Esophagus muscularis mucosa (tissue), 3 donors: Measurements from ENCODE around the gene GLI3.

Source experiments
- EP300 ChIP-seq: sonication (generic); formaldehyde crosslinking; IDR thresholded peaks from one replicate; pipeline ENCODE4 v1.6.1; 2017; ENCODE audit warnings: antibody characterized with exemption
- TF ChIP-seq, protein P1 (sequence below), 3 experiments: fragments of 200-600 bp in 2 of 3; fragments of 450-650 bp in 1 of 3; sonication (generic) in 2 of 3; IDR thresholded peaks; one replicate each; pipeline ENCODE4 v1.5.1; 2017 to 2019; ENCODE audit warnings: antibody characterized with exemption in 3 of 3, mild to moderate bottlenecking in 2 of 3, moderate library complexity in 1 of 3

DNA sequence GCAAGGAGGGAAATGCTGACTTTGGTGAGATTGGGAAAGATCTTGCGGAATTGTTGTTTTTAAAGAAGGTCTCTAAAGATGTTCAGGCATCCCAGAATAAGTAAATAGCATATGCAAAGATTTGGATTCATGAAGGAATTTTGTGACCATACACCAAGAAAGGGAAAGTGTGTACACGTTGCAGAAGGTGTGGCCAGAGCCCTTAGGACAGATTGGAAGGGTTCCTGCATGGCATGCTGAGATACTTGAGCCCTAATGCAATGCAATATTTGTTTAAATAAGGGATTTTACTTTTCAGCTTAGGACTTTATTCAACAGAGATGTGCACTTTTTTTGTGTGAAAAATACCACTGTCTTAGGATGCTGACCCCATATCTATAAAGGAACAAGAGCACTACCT is 314.6 kb downstream of the GLI3 start:
- TF ChIP-seq, protein P1, sequence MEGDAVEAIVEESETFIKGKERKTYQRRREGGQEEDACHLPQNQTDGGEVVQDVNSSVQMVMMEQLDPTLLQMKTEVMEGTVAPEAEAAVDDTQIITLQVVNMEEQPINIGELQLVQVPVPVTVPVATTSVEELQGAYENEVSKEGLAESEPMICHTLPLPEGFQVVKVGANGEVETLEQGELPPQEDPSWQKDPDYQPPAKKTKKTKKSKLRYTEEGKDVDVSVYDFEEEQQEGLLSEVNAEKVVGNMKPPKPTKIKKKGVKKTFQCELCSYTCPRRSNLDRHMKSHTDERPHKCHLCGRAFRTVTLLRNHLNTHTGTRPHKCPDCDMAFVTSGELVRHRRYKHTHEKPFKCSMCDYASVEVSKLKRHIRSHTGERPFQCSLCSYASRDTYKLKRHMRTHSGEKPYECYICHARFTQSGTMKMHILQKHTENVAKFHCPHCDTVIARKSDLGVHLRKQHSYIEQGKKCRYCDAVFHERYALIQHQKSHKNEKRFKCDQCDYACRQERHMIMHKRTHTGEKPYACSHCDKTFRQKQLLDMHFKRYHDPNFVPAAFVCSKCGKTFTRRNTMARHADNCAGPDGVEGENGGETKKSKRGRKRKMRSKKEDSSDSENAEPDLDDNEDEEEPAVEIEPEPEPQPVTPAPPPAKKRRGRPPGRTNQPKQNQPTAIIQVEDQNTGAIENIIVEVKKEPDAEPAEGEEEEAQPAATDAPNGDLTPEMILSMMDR (IDR thresholded peaks at IDR 0.05), result no peak
- TF ChIP-seq EP300, result no peak
